Measurements from ENCODE around the gene LHCGR.

LHCGR gene

DNA sequence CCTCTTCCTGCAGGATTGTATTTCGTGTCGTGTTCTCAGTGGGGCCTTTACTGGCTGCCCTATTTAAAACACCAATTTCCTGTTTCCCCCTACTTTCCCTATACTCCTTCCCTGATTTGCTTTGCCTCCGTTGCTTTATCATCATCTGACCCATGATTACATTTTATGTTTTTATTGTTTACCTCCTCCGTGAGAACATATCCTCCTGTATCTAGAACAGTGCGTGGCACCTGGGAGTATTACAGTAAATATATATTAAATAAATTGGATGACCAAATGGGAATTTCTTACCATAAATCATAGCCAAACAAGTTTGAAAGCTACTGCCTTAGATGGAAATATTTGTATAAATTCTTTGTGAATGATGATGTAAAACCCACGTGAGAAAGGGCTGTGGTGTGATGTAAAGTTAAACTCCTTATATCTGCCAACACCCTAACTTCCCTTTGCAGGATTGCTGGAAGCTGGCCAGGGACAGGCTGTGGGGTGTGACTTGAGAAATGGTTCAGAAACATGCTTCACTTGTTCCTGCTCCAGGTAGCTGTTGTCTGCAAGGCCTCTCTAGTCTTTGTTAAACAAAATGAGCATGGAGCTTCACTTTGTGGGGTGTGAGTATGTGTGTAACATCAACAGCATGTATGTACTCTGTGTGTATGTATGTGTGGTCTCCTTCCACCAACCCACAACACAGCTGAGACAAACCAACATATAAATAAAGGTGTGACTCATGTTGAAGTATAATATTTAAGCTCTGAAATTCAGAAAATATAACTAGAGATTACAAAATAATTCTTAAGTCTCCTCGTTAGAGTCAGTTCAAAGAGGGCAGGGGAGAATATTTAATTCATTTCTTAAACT lies 40.3 kb downstream of the LHCGR start:
- TF ChIP-seq, protein P1, sequence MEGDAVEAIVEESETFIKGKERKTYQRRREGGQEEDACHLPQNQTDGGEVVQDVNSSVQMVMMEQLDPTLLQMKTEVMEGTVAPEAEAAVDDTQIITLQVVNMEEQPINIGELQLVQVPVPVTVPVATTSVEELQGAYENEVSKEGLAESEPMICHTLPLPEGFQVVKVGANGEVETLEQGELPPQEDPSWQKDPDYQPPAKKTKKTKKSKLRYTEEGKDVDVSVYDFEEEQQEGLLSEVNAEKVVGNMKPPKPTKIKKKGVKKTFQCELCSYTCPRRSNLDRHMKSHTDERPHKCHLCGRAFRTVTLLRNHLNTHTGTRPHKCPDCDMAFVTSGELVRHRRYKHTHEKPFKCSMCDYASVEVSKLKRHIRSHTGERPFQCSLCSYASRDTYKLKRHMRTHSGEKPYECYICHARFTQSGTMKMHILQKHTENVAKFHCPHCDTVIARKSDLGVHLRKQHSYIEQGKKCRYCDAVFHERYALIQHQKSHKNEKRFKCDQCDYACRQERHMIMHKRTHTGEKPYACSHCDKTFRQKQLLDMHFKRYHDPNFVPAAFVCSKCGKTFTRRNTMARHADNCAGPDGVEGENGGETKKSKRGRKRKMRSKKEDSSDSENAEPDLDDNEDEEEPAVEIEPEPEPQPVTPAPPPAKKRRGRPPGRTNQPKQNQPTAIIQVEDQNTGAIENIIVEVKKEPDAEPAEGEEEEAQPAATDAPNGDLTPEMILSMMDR (IDR thresholded peaks at IDR 0.05; ENCODE audit: low read depth, low read length, missing control alignments), result no peak
- H3K4me3 ChIP-seq (replicated peaks; ENCODE audit: low read depth, low read length), result no peak overlapping the region
- DNase-seq (ENCODE audit: extremely low read depth, low read depth), result no peak

DNA sequence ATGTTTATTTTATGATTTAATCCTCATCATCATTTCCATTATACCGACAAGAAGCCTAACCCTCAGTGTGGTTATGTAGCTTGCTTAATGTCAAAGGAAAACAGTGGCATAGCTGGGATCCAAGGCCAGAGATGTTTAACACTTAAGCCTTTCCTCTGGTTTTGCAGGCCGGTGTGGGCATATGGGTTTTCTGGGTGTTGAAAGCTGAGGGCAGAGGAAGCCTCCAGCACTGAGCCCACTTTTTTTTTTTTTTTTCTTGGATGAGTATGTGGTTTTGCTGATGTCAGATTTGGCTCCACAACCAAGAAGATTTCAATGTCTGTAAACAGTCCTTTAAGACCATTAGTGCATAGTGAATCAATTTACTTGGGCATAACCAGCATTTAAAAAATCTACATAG lies 41.3 kb downstream of the LHCGR start:
- H3K4me3 ChIP-seq (replicated peaks; ENCODE audit: low read depth, low read length), result no peak overlapping the region
- no peak for DNase-seq (ENCODE audit: extremely low read depth, low read depth)
- TF ChIP-seq, protein P1 (IDR thresholded peaks at IDR 0.05; ENCODE audit: low read depth, low read length, missing control alignments), result no peak

DNA sequence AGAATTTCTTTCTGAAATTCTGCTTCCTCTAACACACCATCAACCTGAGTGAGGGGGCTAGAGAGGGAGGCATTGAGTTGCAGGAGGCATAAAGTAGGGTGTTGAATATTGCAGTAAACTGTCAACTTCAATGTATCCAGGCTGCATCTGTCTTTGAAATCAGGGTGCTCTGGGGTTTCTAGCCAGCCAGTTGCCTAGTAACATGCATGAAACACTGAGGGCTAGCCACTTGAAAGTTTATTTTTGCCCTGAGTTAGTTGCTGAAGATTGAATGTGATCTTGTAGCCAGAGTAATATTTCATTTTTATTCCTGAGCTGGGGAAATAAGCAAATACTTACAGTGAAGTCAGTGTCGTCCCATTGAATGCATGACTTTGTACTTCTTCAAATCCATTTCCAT lies 41.9 kb downstream of the LHCGR start:
- TF ChIP-seq, protein P1 (IDR thresholded peaks at IDR 0.05; ENCODE audit: low read depth, low read length, missing control alignments), result no peak
- DNase-seq (ENCODE audit: extremely low read depth, low read depth), result no peak
- no peak overlapping the region for H3K4me3 ChIP-seq (replicated peaks; ENCODE audit: low read depth, low read length)

DNA sequence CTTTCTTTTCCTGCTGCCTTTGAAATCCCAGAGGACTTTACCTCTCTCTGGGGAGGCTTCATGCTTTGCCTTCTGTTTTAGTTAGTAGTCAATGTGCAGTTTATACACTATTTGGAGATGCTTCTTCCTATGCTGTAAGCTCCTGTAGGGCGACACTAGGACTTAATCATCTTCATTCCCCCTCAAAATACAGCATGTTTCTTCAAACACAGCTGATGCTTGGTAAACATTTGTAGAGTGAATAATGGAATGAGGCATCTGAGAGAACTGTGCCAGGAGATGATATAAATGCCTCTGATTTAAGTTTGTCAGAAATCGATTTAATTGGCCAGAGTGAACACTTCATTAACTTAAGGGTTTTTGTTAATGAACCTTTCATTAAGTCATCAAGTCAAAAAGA lies 43.4 kb downstream of the LHCGR start:
- TF ChIP-seq, protein P1 (IDR thresholded peaks at IDR 0.05; ENCODE audit: low read depth, low read length, missing control alignments), result no peak
- no peak for DNase-seq (ENCODE audit: extremely low read depth, low read depth)
- no peak overlapping the region for H3K4me3 ChIP-seq (replicated peaks; ENCODE audit: low read depth, low read length)

DNA sequence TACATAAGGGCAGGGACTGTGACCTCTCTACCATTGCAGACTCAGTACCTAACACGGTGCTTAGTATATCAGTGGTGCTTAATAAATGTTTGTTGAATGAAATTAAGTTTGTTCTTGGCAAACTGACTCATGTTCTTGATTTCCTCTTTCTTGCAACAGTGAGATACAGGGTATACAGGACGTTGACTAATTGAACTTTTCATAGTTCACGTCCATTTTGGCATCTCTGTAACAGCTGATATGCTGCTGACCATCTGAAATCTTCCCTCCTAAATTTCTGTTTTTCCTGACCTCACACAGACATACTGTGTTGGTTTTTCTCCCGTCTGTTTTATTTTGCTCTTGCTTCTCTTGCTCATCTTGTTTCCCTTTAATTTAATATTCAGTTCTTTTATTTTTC lies 44.2 kb downstream of the LHCGR start:
- TF ChIP-seq, protein P1 (IDR thresholded peaks at IDR 0.05; ENCODE audit: low read depth, low read length, missing control alignments), result no peak
- no peak for DNase-seq (ENCODE audit: extremely low read depth, low read depth)
- no peak overlapping the region for H3K4me3 ChIP-seq (replicated peaks; ENCODE audit: low read depth, low read length)

DNA sequence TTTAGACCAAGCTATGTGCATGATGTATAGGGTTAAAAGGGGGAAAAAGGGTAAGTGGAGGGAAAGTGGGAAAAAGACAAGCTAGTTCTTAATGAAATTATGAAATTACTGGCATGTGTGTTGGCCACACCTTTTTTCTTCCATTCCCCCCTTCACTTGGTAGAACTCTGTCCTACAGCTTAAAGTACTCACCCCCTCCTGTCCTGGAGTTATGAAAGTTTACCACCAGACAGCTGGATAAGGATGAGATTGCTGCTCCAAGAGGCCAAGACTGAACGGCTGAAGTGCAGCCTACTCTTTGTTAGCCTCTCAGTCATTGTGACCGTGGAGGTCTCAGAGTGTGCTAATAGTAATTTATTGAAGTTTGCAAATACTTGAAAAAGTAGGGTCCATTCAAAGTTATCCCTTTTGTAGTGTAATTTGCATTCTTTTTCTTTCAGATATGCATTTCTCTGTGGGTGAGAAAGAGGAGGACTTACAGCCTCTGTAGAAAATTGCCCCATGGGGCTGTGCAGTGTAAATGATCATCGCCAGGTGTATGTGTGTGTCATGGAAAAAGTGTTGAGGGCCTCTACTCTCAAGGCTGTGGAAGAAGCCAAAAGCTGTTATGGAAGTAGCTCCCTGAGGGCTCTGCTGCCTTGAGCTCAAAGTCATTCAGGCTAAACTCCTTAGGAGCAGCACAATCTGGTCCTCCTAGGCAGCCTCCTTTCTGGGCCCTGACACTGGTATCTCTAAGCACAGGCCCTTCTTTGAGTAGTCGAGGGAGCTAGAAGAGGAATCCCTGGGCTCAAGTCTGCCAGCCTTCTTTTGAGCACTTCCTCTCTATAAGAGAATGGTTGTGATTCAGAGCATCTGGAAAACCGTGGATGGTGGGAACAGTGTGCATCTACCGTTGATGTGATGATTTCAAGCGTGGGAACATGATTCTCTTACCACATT lies 46.2 kb downstream of the LHCGR start:
- no peak overlapping the region for H3K4me3 ChIP-seq (replicated peaks; ENCODE audit: low read depth, low read length)
- TF ChIP-seq, protein P1 (IDR thresholded peaks at IDR 0.05; ENCODE audit: low read depth, low read length, missing control alignments), result no peak
- no peak for DNase-seq (ENCODE audit: extremely low read depth, low read depth)
